ENCODE measurements around the gene FAM174B.

FAM174B gene

GRCh38 chr15:92579486-92579885 is 76.1 kb downstream of the FAM174B start:
- no peaks in the 10 kb centered on the region for H3K9me2 ChIP-seq (replicated peaks; ENCODE audit: insufficient read depth, low read length)
- no peaks in the 10 kb centered on the region for H3K79me2 ChIP-seq (ENCODE audit: insufficient read depth, low read length)

DNA sequence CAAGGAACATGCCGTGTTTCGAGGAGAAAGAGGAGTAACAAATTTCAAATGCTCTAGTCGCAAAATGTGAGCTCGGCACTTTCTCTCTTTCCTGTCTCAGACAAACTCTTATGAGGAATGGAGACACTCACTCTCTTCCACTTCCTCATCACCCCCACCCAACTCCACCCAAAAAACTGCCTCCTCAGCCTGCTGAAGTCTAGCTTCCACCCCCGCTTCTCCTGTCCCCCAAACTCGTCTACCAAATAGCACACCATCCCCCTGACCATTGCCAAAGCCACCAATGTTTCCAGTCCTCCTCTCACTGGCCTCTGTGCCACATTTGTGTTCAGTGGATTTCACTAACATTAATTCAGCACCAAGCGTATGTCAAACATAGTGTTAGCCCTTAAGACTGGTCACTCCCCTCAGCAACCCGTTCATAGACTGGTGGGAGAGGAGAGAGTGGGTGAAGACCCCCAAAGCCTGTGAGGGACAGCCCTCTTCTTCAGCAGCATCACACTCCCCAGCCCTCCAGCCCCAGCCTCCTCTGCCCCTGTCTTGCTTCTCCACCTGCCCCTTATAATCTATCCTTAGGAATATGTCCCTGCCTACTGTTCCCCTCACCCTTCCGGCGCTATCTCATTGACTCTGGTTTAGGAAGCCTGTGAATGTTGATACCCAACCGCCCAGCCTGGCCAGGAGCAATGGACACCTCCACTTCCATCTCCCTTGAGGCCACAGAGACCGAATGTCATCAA is 77.3 kb downstream of the FAM174B start:
- TF ChIP-seq, protein P1, sequence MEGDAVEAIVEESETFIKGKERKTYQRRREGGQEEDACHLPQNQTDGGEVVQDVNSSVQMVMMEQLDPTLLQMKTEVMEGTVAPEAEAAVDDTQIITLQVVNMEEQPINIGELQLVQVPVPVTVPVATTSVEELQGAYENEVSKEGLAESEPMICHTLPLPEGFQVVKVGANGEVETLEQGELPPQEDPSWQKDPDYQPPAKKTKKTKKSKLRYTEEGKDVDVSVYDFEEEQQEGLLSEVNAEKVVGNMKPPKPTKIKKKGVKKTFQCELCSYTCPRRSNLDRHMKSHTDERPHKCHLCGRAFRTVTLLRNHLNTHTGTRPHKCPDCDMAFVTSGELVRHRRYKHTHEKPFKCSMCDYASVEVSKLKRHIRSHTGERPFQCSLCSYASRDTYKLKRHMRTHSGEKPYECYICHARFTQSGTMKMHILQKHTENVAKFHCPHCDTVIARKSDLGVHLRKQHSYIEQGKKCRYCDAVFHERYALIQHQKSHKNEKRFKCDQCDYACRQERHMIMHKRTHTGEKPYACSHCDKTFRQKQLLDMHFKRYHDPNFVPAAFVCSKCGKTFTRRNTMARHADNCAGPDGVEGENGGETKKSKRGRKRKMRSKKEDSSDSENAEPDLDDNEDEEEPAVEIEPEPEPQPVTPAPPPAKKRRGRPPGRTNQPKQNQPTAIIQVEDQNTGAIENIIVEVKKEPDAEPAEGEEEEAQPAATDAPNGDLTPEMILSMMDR (IDR thresholded peaks at IDR 0.05; ENCODE audit: insufficient read depth, low read length, poor library complexity, severe bottlenecking), result no peak
- TF ChIP-seq EZH2phosphoT487 (conservative IDR thresholded peaks at IDR 0.05; ENCODE audit: low read length), result no peak
- H3K27ac ChIP-seq (ENCODE audit: low read depth, low read length), result no peak overlapping the region

More at GRCh38 chr15:92579486-92579885, 76.1 kb downstream of the FAM174B start:
- no peak overlapping the region for H2AFZ ChIP-seq (ENCODE audit: low read depth, low read length, severe bottlenecking)
- H3F3A ChIP-seq (ENCODE audit: insufficient read depth), result no peaks in the 10 kb centered on the region
- H4K20me1 ChIP-seq (ENCODE audit: low read depth, low read length), result no peaks in the 10 kb centered on the region
- H3K4me3 ChIP-seq (ENCODE audit: insufficient read depth, low read length, poor library complexity, severe bottlenecking), result no peak overlapping the region
- no peak overlapping the region for H3K27ac ChIP-seq (ENCODE audit: low read depth, low read length)
- no peaks in the 10 kb centered on the region for H3K36me3 ChIP-seq (ENCODE audit: low read length)
- H3K4me2 ChIP-seq (ENCODE audit: low read depth, low read length, poor library complexity, severe bottlenecking), result no peak overlapping the region
- H3K27me3 ChIP-seq (ENCODE audit: low read length), result no peaks in the 10 kb centered on the region
- H3K9ac ChIP-seq (ENCODE audit: low read length), result no peak overlapping the region
- H3K9me3 ChIP-seq (ENCODE audit: insufficient read depth, low read length), result peaks cover 5% of the 10 kb centered on the region; the same call in 1 of the 2 replicates
- TF ChIP-seq, protein P1 (IDR thresholded peaks at IDR 0.05; ENCODE audit: insufficient read depth, low read length, poor library complexity, severe bottlenecking), result no peak
- TF ChIP-seq EZH2phosphoT487 (conservative IDR thresholded peaks at IDR 0.05; ENCODE audit: low read length), result no peak

DNA sequence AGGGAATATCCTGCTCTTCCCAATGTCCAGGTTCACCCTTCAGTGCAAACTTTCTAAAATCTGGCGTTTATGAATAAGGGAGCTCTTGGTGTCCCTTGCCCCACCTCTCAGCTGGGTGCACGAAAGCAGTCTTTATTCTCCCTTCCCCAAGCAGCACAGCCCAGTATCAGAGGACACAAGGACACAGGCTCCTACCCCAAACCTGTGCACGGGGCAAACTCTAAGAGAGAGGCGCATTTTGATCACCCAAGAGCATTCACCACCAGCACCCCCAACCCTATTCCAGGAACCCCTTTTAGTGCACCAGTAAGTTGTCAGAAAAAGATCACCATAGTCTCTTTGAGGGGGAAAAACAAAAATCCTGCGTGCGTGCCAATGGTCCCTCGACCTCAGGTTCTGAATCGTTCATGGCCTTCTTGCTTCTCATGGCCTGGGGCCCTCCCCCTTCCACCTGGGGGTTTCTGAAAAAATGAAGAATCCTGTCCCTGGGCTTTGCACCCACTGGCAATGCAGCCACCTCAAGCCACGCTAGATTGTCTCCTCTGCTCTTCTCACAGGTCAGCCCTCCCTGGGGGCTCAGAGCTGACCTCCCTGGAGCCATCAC is 78.9 kb downstream of the FAM174B start:
- Histone ChIP-seq H3K4me3 (ENCODE audit: insufficient read depth, low read length, poor library complexity, severe bottlenecking) (no peak overlapping the region), H3K9ac (ENCODE audit: low read length) (no peak overlapping the region), H3K4me2 (ENCODE audit: low read depth, low read length, poor library complexity, severe bottlenecking) (no peak overlapping the region), H4K20me1 (ENCODE audit: low read depth, low read length) (no peaks in the 10 kb centered on the region), H3K79me2 (ENCODE audit: insufficient read depth, low read length) (no peaks in the 10 kb centered on the region), H2AFZ (ENCODE audit: low read depth, low read length, severe bottlenecking) (no peak overlapping the region), H3K27ac (ENCODE audit: low read depth, low read length) (no peak overlapping the region), H3K36me3 (ENCODE audit: low read length) (no peaks in the 10 kb centered on the region), H3K9me2 (replicated peaks; ENCODE audit: insufficient read depth, low read length) (no peaks in the 10 kb centered on the region), H3F3A (ENCODE audit: insufficient read depth) (no peaks in the 10 kb centered on the region), H3K9me3 (ENCODE audit: insufficient read depth, low read length) (no peaks in the 10 kb centered on the region), H3K27me3 (ENCODE audit: low read length) (no peaks in the 10 kb centered on the region)
- no peak for TF ChIP-seq EZH2phosphoT487 (conservative IDR thresholded peaks at IDR 0.05; ENCODE audit: low read length)

More for the DNA sequence above, 77.3 kb downstream of the FAM174B start:
- Histone ChIP-seq H3K79me2 (ENCODE audit: insufficient read depth, low read length) (no peaks in the 10 kb centered on the region), H4K20me1 (ENCODE audit: low read depth, low read length) (no peaks in the 10 kb centered on the region), H3K27me3 (ENCODE audit: low read length) (no peaks in the 10 kb centered on the region), H3F3A (ENCODE audit: insufficient read depth) (no peaks in the 10 kb centered on the region), H3K9ac (ENCODE audit: low read length) (no peak overlapping the region), H3K9me3 (ENCODE audit: insufficient read depth, low read length) (no peaks in the 10 kb centered on the region), H3K36me3 (ENCODE audit: low read length) (no peaks in the 10 kb centered on the region), H2AFZ (ENCODE audit: low read depth, low read length, severe bottlenecking) (no peak overlapping the region), H3K9me2 (replicated peaks; ENCODE audit: insufficient read depth, low read length) (no peaks in the 10 kb centered on the region), H3K4me2 (ENCODE audit: low read depth, low read length, poor library complexity, severe bottlenecking) (no peak overlapping the region), H3K4me3 (ENCODE audit: insufficient read depth, low read length, poor library complexity, severe bottlenecking) (no peak overlapping the region)

DNA sequence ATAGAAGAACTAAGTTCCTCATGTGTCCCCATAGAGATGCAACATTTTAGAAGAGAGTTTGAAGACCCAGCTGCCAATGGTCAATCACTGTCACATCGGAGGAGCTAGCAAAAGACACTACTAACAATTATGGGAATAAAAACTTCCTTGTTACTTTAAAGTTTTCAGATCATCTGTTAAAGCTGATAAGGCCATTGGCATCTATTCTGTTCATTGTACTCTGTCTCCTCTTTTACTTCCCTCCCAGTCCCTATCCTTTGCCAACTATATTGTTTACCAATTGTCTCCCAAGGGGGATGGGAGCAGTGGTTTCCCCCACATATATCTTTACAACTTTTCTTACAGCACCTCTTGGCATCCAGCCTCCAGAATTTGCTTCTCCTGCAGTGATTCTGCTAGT is 81.0 kb downstream of the FAM174B start:
- no peaks in the 10 kb centered on the region for H4K20me1 ChIP-seq (ENCODE audit: low read depth, low read length)
- H3K27ac ChIP-seq (ENCODE audit: low read depth, low read length), result no peak overlapping the region
- H3F3A ChIP-seq (ENCODE audit: insufficient read depth), result no peaks in the 10 kb centered on the region
- H3K27me3 ChIP-seq (ENCODE audit: low read length), result no peaks in the 10 kb centered on the region
- no peaks in the 10 kb centered on the region for H3K79me2 ChIP-seq (ENCODE audit: insufficient read depth, low read length)
- H3K9me2 ChIP-seq (replicated peaks; ENCODE audit: insufficient read depth, low read length), result no peaks in the 10 kb centered on the region
- no peak overlapping the region for H3K4me3 ChIP-seq (ENCODE audit: insufficient read depth, low read length, poor library complexity, severe bottlenecking)
- no peak overlapping the region for H2AFZ ChIP-seq (ENCODE audit: low read depth, low read length, severe bottlenecking)
- no peaks in the 10 kb centered on the region for H3K9me3 ChIP-seq (ENCODE audit: insufficient read depth, low read length)
- H3K9ac ChIP-seq (ENCODE audit: low read length), result no peak overlapping the region
- no peaks in the 10 kb centered on the region for H3K36me3 ChIP-seq (ENCODE audit: low read length)
- TF ChIP-seq, protein P1 (IDR thresholded peaks at IDR 0.05; ENCODE audit: insufficient read depth, low read length, poor library complexity, severe bottlenecking), result no peak
- TF ChIP-seq EZH2phosphoT487 (conservative IDR thresholded peaks at IDR 0.05; ENCODE audit: low read length), result no peak
- no peak overlapping the region for H3K4me2 ChIP-seq (ENCODE audit: low read depth, low read length, poor library complexity, severe bottlenecking)

Data from SU-DHL-6 (cell line).